ENCODE data around the gene SNX33.

- TF ChIP-seq, protein P1, sequence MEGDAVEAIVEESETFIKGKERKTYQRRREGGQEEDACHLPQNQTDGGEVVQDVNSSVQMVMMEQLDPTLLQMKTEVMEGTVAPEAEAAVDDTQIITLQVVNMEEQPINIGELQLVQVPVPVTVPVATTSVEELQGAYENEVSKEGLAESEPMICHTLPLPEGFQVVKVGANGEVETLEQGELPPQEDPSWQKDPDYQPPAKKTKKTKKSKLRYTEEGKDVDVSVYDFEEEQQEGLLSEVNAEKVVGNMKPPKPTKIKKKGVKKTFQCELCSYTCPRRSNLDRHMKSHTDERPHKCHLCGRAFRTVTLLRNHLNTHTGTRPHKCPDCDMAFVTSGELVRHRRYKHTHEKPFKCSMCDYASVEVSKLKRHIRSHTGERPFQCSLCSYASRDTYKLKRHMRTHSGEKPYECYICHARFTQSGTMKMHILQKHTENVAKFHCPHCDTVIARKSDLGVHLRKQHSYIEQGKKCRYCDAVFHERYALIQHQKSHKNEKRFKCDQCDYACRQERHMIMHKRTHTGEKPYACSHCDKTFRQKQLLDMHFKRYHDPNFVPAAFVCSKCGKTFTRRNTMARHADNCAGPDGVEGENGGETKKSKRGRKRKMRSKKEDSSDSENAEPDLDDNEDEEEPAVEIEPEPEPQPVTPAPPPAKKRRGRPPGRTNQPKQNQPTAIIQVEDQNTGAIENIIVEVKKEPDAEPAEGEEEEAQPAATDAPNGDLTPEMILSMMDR (IDR thresholded peaks at IDR 0.05) = peak in 1 of 12 donors; percentile 4
- no peak for TF ChIP-seq POLR2A (IDR thresholded peaks at IDR 0.05)
These were observed 8.5 kb upstream of the SNX33 start for GRCh38 chr15:75639191-75639708.

Data from heart left ventricle (tissue), 13 donors.